ENCODE measurements around the gene MAPT. TPM values are rescaled to one million over a fixed set of nuclear protein-coding genes. Genes with fewer than 3 reads are reported as not detected.

MAPT gene
- total and polyA plus RNA-seq, 2 of the 13 experiments (the other 11 are each of a cell fraction or from before 2014, with no cell fraction given), result 2.1 to 2.8 TPM

DNA sequence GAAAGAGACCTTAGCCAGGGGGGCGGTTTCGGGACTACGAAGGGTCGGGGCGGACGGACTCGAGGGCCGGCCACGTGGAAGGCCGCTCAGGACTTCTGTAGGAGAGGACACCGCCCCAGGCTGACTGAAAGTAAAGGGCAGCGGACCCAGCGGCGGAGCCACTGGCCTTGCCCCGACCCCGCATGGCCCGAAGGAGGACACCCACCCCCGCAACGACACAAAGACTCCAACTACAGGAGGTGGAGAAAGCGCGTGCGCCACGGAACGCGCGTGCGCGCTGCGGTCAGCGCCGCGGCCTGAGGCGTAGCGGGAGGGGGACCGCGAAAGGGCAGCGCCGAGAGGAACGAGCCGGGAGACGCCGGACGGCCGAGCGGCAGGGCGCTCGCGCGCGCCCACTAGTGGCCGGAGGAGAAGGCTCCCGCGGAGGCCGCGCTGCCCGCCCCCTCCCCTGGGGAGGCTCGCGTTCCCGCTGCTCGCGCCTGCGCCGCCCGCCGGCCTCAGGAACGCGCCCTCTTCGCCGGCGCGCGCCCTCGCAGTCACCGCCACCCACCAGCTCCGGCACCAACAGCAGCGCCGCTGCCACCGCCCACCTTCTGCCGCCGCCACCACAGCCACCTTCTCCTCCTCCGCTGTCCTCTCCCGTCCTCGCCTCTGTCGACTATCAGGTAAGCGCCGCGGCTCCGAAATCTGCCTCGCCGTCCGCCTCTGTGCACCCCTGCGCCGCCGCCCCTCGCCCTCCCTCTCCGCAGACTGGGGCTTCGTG lies at the start of gene MAPT (continued):
- no peak for TF ChIP-seq ZNF160 (CRISPR knock-in tag; IDR thresholded peaks at IDR 0.05)
- no peak for TF ChIP-seq PTBP1 (IDR thresholded peaks at IDR 0.05; ENCODE audit: low read depth, low read length, poor library complexity, severe bottlenecking)
- 0 out of 2 replicates have a peak, but pooled peaks have one; percentile 14 for TF ChIP-seq HMG20B (CRISPR knock-in tag; conservative IDR thresholded peaks at IDR 0.05)
- no peak for TF ChIP-seq MTF1 (CRISPR knock-in tag; IDR thresholded peaks at IDR 0.05)
- no peak for TF ChIP-seq CENPX (CRISPR knock-in tag; IDR thresholded peaks at IDR 0.05)
- no peak for TF ChIP-seq ZNF629 (CRISPR knock-in tag; conservative IDR thresholded peaks at IDR 0.05)
- TF ChIP-seq ZNF605 (CRISPR knock-in tag; IDR thresholded peaks at IDR 0.05), result no peak
- no peak for TF ChIP-seq AGO2 (optimal IDR thresholded peaks at IDR 0.05; ENCODE audit: low read depth, low read length)
- TF ChIP-seq, protein P1, sequence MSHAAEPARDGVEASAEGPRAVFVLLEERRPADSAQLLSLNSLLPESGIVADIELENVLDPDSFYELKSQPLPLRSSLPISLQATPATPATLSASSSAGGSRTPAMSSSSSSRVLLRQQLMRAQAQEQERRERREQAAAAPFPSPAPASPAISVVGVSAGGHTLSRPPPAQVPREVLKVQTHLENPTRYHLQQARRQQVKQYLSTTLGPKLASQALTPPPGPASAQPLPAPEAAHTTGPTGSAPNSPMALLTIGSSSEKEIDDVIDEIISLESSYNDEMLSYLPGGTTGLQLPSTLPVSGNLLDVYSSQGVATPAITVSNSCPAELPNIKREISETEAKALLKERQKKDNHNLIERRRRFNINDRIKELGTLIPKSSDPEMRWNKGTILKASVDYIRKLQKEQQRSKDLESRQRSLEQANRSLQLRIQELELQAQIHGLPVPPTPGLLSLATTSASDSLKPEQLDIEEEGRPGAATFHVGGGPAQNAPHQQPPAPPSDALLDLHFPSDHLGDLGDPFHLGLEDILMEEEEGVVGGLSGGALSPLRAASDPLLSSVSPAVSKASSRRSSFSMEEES (CRISPR knock-in tag; IDR thresholded peaks at IDR 0.05), result peak; percentile 39
- 0 out of 2 replicates have a peak, but pooled peaks have one; percentile 30 for TF ChIP-seq ZNF556 (CRISPR knock-in tag; IDR thresholded peaks at IDR 0.05; ENCODE audit: borderline replicate concordance)
- TF ChIP-seq SP5 (CRISPR knock-in tag; IDR thresholded peaks at IDR 0.05; ENCODE audit: borderline replicate concordance, low read depth), result peak; percentile 7; the same call in 1 of the 2 replicates
- TF ChIP-seq PAX8 (CRISPR knock-in tag; IDR thresholded peaks at IDR 0.05; ENCODE audit: borderline replicate concordance), result no peak
- TF ChIP-seq, protein P2, sequence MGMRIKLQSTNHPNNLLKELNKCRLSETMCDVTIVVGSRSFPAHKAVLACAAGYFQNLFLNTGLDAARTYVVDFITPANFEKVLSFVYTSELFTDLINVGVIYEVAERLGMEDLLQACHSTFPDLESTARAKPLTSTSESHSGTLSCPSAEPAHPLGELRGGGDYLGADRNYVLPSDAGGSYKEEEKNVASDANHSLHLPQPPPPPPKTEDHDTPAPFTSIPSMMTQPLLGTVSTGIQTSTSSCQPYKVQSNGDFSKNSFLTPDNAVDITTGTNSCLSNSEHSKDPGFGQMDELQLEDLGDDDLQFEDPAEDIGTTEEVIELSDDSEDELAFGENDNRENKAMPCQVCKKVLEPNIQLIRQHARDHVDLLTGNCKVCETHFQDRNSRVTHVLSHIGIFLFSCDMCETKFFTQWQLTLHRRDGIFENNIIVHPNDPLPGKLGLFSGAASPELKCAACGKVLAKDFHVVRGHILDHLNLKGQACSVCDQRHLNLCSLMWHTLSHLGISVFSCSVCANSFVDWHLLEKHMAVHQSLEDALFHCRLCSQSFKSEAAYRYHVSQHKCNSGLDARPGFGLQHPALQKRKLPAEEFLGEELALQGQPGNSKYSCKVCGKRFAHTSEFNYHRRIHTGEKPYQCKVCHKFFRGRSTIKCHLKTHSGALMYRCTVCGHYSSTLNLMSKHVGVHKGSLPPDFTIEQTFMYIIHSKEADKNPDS (CRISPR knock-in tag; IDR thresholded peaks at IDR 0.05), result no peak
- TF ChIP-seq MZF1 (CRISPR knock-in tag; IDR thresholded peaks at IDR 0.05; ENCODE audit: borderline replicate concordance), result no peak
- TF ChIP-seq SATB2 (CRISPR knock-in tag; IDR thresholded peaks at IDR 0.05), result 0 out of 2 replicates have a peak, but pooled peaks have one; percentile 42
- TF ChIP-seq KAT8 (CRISPR knock-in tag; IDR thresholded peaks at IDR 0.05), result peak; percentile 64
- TF ChIP-seq SMAD9 (CRISPR knock-in tag; IDR thresholded peaks at IDR 0.05), result no peak
- TF ChIP-seq ZFP82 (CRISPR knock-in tag; IDR thresholded peaks at IDR 0.05; ENCODE audit: borderline replicate concordance), result no peak
- no peak for TF ChIP-seq ELF3 (CRISPR knock-in tag; IDR thresholded peaks at IDR 0.05)
- TF ChIP-seq, protein P3, sequence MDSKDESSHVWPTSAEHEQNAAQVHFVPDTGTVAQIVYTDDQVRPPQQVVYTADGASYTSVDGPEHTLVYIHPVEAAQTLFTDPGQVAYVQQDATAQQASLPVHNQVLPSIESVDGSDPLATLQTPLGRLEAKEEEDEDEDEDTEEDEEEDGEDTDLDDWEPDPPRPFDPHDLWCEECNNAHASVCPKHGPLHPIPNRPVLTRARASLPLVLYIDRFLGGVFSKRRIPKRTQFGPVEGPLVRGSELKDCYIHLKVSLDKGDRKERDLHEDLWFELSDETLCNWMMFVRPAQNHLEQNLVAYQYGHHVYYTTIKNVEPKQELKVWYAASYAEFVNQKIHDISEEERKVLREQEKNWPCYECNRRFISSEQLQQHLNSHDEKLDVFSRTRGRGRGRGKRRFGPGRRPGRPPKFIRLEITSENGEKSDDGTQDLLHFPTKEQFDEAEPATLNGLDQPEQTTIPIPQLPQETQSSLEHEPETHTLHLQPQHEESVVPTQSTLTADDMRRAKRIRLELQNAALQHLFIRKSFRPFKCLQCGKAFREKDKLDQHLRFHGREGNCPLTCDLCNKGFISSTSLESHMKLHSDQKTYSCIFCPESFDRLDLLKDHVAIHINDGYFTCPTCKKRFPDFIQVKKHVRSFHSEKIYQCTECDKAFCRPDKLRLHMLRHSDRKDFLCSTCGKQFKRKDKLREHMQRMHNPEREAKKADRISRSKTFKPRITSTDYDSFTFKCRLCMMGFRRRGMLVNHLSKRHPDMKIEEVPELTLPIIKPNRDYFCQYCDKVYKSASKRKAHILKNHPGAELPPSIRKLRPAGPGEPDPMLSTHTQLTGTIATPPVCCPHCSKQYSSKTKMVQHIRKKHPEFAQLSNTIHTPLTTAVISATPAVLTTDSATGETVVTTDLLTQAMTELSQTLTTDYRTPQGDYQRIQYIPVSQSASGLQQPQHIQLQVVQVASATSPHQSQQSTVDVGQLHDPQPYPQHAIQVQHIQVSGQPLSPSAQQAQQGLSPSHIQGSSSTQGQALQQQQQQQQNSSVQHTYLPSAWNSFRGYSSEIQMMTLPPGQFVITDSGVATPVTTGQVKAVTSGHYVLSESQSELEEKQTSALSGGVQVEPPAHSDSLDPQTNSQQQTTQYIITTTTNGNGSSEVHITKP (CRISPR knock-in tag; IDR thresholded peaks at IDR 0.05; ENCODE audit: low read depth), result 0 out of 2 replicates have a peak, but pooled peaks have one; percentile 40
- peak; percentile 41 for TF ChIP-seq RFXAP (CRISPR knock-in tag; IDR thresholded peaks at IDR 0.05; ENCODE audit: borderline replicate concordance)
- peak; percentile 82 for TF ChIP-seq CBX1 (IDR thresholded peaks at IDR 0.05; ENCODE audit: low read depth)
- TF ChIP-seq ZNF616 (CRISPR knock-in tag; IDR thresholded peaks at IDR 0.05; ENCODE audit: low read depth), result peak; percentile 43; the same call in 1 of the 2 replicates
- no peak for TF ChIP-seq ZNF530 (CRISPR knock-in tag; IDR thresholded peaks at IDR 0.05; ENCODE audit: low read depth)

All from HepG2 (cell line).